Measurements from ENCODE around the gene KNDC1. TPM values are rescaled to one million over a fixed set of nuclear protein-coding genes. Genes with fewer than 3 reads are reported as not detected.

The KNDC1 gene
- total RNA-seq, 1 donor from 2014 or later: not detected

DNA sequence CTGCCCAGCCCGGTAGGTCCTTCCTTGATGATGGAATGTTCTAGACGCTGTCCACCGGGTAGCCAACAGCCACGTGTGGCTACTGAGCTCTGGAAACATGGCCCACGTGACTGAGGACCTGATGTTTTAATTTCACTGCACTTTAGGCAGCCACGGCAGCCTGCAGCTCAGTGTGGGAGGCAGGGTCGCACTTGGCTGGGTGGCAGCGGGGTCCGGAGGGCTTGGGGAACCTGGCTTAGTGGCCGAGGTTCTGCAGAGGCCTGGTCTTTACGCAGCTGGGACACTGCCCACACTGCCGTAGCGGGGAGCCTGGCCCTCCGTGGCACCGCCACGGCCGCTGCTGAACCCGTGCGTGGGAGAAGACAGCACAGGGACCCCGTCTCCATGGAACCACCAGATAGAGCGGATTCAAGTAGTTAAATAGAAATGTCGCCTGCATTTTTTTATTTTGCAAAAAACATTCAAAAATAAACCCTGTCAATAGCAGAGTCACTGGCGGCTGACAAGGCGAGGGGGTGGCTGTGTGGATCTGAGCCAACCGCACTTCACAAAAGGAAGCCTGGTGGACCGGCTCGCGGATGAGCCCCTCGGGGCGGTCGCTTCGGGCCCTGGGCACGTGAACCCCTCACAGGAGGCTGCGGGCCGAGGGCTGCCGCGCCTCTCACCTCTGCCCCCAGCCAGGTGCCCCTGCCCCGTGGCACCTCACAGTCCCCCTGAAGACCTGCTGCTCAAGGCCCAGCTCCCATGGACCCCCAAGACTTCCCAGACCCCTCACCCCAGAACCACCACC, 44.4 kb downstream of the KNDC1 start:
- no peaks in the 10 kb centered on the region for H3K27me3 Mint-ChIP-seq (ENCODE audit: unreplicated experiment)
- TF ChIP-seq, protein P1, sequence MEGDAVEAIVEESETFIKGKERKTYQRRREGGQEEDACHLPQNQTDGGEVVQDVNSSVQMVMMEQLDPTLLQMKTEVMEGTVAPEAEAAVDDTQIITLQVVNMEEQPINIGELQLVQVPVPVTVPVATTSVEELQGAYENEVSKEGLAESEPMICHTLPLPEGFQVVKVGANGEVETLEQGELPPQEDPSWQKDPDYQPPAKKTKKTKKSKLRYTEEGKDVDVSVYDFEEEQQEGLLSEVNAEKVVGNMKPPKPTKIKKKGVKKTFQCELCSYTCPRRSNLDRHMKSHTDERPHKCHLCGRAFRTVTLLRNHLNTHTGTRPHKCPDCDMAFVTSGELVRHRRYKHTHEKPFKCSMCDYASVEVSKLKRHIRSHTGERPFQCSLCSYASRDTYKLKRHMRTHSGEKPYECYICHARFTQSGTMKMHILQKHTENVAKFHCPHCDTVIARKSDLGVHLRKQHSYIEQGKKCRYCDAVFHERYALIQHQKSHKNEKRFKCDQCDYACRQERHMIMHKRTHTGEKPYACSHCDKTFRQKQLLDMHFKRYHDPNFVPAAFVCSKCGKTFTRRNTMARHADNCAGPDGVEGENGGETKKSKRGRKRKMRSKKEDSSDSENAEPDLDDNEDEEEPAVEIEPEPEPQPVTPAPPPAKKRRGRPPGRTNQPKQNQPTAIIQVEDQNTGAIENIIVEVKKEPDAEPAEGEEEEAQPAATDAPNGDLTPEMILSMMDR (IDR thresholded peaks at IDR 0.05): no peak
- H3K9me3 Mint-ChIP-seq (ENCODE audit: unreplicated experiment): no peaks in the 10 kb centered on the region
- DNase-seq (ENCODE audit: extremely low spot score, unreplicated experiment): no peak
- H3K36me3 Mint-ChIP-seq (ENCODE audit: unreplicated experiment): no peaks in the 10 kb centered on the region
- H3K27ac Mint-ChIP-seq (ENCODE audit: unreplicated experiment): no peak overlapping the region
- H3K4me3 Mint-ChIP-seq (ENCODE audit: unreplicated experiment): no peak overlapping the region
- H3K4me1 Mint-ChIP-seq (ENCODE audit: unreplicated experiment): no peaks in the 10 kb centered on the region

DNA sequence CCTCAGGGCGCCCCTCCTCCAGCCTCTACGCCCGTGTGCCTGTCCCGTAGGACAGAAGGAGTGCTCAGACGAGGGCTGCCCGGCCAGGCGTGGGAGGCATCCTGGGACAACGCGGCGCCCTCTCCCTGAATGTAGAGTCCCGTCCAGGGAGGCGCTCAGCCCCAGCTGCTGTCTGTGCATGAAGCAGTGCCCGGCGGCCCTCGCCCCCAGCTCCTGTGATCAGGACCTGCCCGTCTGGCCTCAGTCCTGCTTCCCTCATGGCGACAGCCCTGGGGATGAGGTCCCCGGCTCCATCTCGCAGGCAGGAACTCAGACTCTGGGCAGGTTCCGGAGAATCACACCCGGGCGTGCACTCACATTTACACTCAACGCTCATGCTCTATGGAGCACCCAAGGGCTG, 45.1 kb downstream of the KNDC1 start:
- Mint-ChIP-seq H3K36me3 (ENCODE audit: unreplicated experiment) (no peaks in the 10 kb centered on the region), H3K4me3 (ENCODE audit: unreplicated experiment) (no peak overlapping the region), H3K27ac (ENCODE audit: unreplicated experiment) (no peak overlapping the region), H3K4me1 (ENCODE audit: unreplicated experiment) (no peaks in the 10 kb centered on the region), H3K9me3 (ENCODE audit: unreplicated experiment) (no peaks in the 10 kb centered on the region), H3K27me3 (ENCODE audit: unreplicated experiment) (no peaks in the 10 kb centered on the region)
- DNase-seq (ENCODE audit: extremely low spot score, unreplicated experiment): no peak
- TF ChIP-seq, protein P1 (IDR thresholded peaks at IDR 0.05): no peak

DNA sequence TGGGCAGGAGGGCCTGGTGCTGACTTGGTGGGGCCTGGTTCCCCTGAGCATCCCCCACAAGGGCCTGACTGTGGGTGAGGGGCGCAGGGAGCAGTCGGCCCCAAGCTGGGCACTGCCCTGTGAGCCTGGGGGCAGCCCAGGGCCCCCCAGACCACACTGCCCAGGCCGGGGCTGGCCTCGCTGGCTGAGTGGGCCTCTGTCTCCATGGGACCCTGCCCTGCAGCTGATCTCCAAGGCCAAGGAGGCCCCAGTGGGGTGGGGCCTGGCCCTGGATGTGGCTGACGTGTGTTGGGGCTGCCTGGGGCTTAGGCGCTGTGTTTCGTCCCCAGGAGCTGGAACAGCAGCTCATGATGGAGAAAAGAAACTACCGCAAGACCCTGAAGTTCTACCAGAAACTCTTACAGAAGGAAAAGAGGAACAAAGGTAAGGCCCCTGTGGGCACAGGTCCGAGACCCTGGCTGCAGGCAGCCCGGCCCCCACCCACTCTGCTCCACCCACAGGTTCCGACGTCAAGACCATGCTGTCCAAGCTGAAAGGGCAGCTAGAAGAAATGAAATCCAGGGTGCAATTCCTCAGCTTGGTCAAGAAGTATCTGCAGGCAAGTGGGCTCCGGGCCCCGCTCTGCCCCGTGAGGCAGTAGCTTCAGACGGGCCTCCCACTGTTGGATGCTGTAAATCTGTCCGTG, 46.5 kb downstream of the KNDC1 start:
- Mint-ChIP-seq H3K27me3 (ENCODE audit: unreplicated experiment) (no peaks in the 10 kb centered on the region), H3K36me3 (ENCODE audit: unreplicated experiment) (no peaks in the 10 kb centered on the region), H3K9me3 (ENCODE audit: unreplicated experiment) (no peaks in the 10 kb centered on the region), H3K27ac (ENCODE audit: unreplicated experiment) (no peak overlapping the region), H3K4me1 (ENCODE audit: unreplicated experiment) (no peaks in the 10 kb centered on the region), H3K4me3 (ENCODE audit: unreplicated experiment) (no peak overlapping the region)
- TF ChIP-seq, protein P1 (IDR thresholded peaks at IDR 0.05): no peak
- DNase-seq (ENCODE audit: extremely low spot score, unreplicated experiment): no peak

DNA sequence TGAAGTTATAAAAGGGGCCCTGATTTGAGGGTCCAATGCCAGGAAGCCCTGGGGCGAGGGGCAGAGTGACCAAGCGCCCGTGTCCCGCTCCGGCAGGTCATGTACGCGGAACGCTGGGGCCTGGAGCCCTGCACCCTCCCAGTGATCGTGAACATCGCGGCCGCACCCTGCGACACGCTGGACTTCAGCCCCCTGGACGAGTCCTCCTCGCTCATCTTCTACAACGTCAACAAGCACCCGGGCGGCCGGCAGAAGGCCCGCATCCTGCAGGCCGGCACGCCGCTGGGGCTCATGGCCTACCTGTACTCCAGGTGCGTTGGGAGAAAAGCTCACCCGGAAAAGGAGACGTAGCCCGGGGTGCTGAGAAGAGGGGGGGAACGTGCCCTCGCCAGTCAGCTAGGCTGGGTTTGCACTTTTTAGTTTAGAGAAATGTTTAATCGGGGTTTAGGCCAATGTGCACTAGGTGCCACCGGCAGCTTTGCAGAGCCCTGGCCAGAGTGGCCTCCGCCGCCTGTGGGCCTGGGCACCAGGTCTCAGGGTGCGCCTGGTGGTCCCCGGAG, 47.1 kb downstream of the KNDC1 start:
- H3K4me1 Mint-ChIP-seq (ENCODE audit: unreplicated experiment): no peaks in the 10 kb centered on the region
- TF ChIP-seq, protein P1 (IDR thresholded peaks at IDR 0.05): no peak
- no peak overlapping the region for H3K4me3 Mint-ChIP-seq (ENCODE audit: unreplicated experiment)

DNA sequence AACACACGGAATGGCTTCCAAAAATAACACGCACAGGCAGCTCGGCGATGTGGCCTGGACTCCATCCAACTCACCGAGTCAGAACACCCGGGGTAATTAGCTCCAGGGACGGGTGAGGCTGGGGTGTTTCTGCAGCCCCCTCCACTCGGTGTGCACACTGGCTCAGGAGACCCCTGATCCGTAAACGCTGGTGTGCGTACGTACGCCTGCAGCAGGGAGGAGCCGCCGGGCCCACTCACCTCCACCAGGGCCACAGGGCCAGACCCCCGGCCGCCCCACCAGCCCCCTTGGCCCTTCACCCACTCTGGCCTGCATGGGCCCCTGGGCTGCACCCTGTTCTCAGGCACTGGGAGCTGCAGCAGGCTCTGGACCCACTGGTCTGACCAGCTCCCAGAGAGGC, 47.6 kb downstream of the KNDC1 start:
- no peaks in the 10 kb centered on the region for H3K36me3 Mint-ChIP-seq (ENCODE audit: unreplicated experiment)
- DNase-seq (ENCODE audit: extremely low spot score, unreplicated experiment): no peak
- TF ChIP-seq, protein P1 (IDR thresholded peaks at IDR 0.05): no peak
- H3K27ac Mint-ChIP-seq (ENCODE audit: unreplicated experiment): no peak overlapping the region
- H3K27me3 Mint-ChIP-seq (ENCODE audit: unreplicated experiment): no peaks in the 10 kb centered on the region
- H3K9me3 Mint-ChIP-seq (ENCODE audit: unreplicated experiment): no peaks in the 10 kb centered on the region
- H3K4me1 Mint-ChIP-seq (ENCODE audit: unreplicated experiment): no peaks in the 10 kb centered on the region
- no peak overlapping the region for H3K4me3 Mint-ChIP-seq (ENCODE audit: unreplicated experiment)

More for the DNA sequence above, 47.1 kb downstream of the KNDC1 start:
- DNase-seq (ENCODE audit: extremely low spot score, unreplicated experiment): no peak
- no peak overlapping the region for H3K27ac Mint-ChIP-seq (ENCODE audit: unreplicated experiment)
- no peaks in the 10 kb centered on the region for H3K36me3 Mint-ChIP-seq (ENCODE audit: unreplicated experiment)
- H3K27me3 Mint-ChIP-seq (ENCODE audit: unreplicated experiment): no peaks in the 10 kb centered on the region
- no peaks in the 10 kb centered on the region for H3K9me3 Mint-ChIP-seq (ENCODE audit: unreplicated experiment)

Measured in osteocyte (in vitro differentiated cells).